Neuronal stem cell (in vitro differentiated cells): ENCODE results near the gene TFEB.
A peak's percentile ranks its signal among the peaks of the same experiment; 100 is the strongest.

ENCODE experiments used
- DNase-seq: peaks from one replicate; pipeline ENCODE4 v3.0.0-alpha.2; 2013; ENCODE audit warnings: low spot score
- H2AFZ ChIP-seq: one replicate; pipeline ENCODE4 v1.6.1; 2013; ENCODE audit warnings: mild to moderate bottlenecking, low read length, inconsistent platforms
- H2AK5ac ChIP-seq: 2 replicates; pipeline ENCODE4 v1.6.1; 2013; ENCODE audit warnings: low read depth, mild to moderate bottlenecking, inconsistent platforms, low read length, moderate library complexity, mixed read lengths
- H2BK120ac ChIP-seq: 2 replicates; pipeline ENCODE4 v1.6.1; 2013; ENCODE audit warnings: low read depth, mild to moderate bottlenecking, inconsistent platforms, low read length, moderate library complexity, mixed read lengths
- H2BK12ac ChIP-seq: one replicate; pipeline ENCODE4 v1.6.1; 2013; ENCODE audit warnings: low read length, inconsistent platforms
- H2BK15ac ChIP-seq: 2 replicates; pipeline ENCODE4 v1.6.1; 2013; ENCODE audit warnings: mild to moderate bottlenecking, low read length, inconsistent platforms, mixed read lengths
- H2BK5ac ChIP-seq: one replicate; pipeline ENCODE4 v1.6.1; 2013; ENCODE audit warnings: inconsistent platforms, mild to moderate bottlenecking, low read length, moderate library complexity
- H3K14ac ChIP-seq: one replicate; pipeline ENCODE4 v1.6.1; 2013; ENCODE audit warnings: low read length, inconsistent platforms
- H3K18ac ChIP-seq: 2 replicates; pipeline ENCODE4 v1.6.1; 2013; ENCODE audit warnings: low read length, inconsistent platforms
- H3K23ac ChIP-seq: 2 replicates; pipeline ENCODE4 v1.6.1; 2013; ENCODE audit warnings: low read depth, mild to moderate bottlenecking, mixed read lengths, low read length, inconsistent platforms; ENCODE audit not compliant: poor library complexity
- H3K27ac ChIP-seq: replicated peaks from 3 replicates; pipeline ENCODE4 v1.5.1; 2013; ENCODE audit warnings: low read length, inconsistent platforms
- H3K27me3 ChIP-seq, 3 experiments: 2 replicates each; pipeline ENCODE4 v1.6.1; 2013; ENCODE audit warnings: low read length in 3 of 3, mild to moderate bottlenecking in 2 of 3, inconsistent platforms in 1 of 3, low read depth in 1 of 3, mixed read lengths in 1 of 3, moderate library complexity in 1 of 3; ENCODE audit not compliant: control insufficient read depth in 3 of 3, insufficient read depth in 3 of 3
- H3K36me3 ChIP-seq, 2 donors: replicated peaks in 1 of 2; 2 replicates each; pipeline ENCODE4 v1.6.1; 2013; ENCODE audit warnings: low read length in 2 of 2; ENCODE audit not compliant: control insufficient read depth in 2 of 2, insufficient read depth in 2 of 2
- H3K4ac ChIP-seq: 2 replicates; pipeline ENCODE4 v1.6.1; 2013; ENCODE audit warnings: inconsistent platforms, mild to moderate bottlenecking, low read length, moderate library complexity
- H3K4me1 ChIP-seq, 2 donors: 1 replicate in 1 of 2; 2 replicates in 1 of 2; pipeline ENCODE4 v1.6.1; 2013; ENCODE audit warnings: low read length in 2 of 2, low read depth in 1 of 2; ENCODE audit not compliant: control insufficient read depth in 2 of 2, insufficient read depth in 1 of 2
- H3K4me2 ChIP-seq: one replicate; pipeline ENCODE4 v1.6.1; 2013; ENCODE audit warnings: mild to moderate bottlenecking, low read length, inconsistent platforms; ENCODE audit not compliant: insufficient read depth, poor library complexity, severe bottlenecking
- H3K4me3 ChIP-seq, 2 donors: 2 replicates each; pipeline ENCODE4 v1.5.1; 2013; ENCODE audit warnings: low read length in 2 of 2, mild to moderate bottlenecking in 2 of 2, inconsistent platforms in 1 of 2, moderate library complexity in 1 of 2
- H3K79me1 ChIP-seq: one replicate; pipeline ENCODE4 v1.6.1; 2013; ENCODE audit warnings: low read depth, mild to moderate bottlenecking, inconsistent platforms, low read length, moderate library complexity
- H3K9ac ChIP-seq: one replicate; pipeline ENCODE4 v1.6.1; 2013; ENCODE audit warnings: mild to moderate bottlenecking, low read depth, low read length, inconsistent platforms; ENCODE audit not compliant: poor library complexity
- H3K9me3 ChIP-seq, 2 donors: replicated peaks in 1 of 2; 2 replicates each; pipeline versions ENCODE3 to v1.6.1; 2013; ENCODE audit warnings: low read length in 2 of 2, mild to moderate bottlenecking in 2 of 2, inconsistent platforms in 1 of 2, low read depth in 1 of 2, mixed read lengths in 1 of 2, moderate library complexity in 1 of 2; ENCODE audit not compliant: control insufficient read depth in 2 of 2, insufficient read depth in 1 of 2
- H4K8ac ChIP-seq: one replicate; pipeline ENCODE4 v1.6.1; 2013; ENCODE audit warnings: low read depth, mild to moderate bottlenecking, inconsistent platforms, low read length, moderate library complexity
- H4K91ac ChIP-seq: one replicate; pipeline ENCODE4 v1.6.1; 2013; ENCODE audit warnings: low read length, low read depth, mild to moderate bottlenecking, inconsistent platforms; ENCODE audit not compliant: poor library complexity
- WGBS, 2 donors: extraction: QIAGEN DNeasy Blood & Tissue Kit; methylation state at CpG; one replicate each; pipeline ENCODE4 v1.1.7; 2013; ENCODE audit warnings: missing lambda C conversion rate in 2 of 2, mixed read lengths in 1 of 2; ENCODE audit not compliant: insufficient read length in 2 of 2, insufficient replicate concordance in 1 of 2; ENCODE audit errors: extremely low coverage in 2 of 2; 5-methylcytosine and 5-hydroxymethylcytosine counted together

The TFEB gene

DNA sequence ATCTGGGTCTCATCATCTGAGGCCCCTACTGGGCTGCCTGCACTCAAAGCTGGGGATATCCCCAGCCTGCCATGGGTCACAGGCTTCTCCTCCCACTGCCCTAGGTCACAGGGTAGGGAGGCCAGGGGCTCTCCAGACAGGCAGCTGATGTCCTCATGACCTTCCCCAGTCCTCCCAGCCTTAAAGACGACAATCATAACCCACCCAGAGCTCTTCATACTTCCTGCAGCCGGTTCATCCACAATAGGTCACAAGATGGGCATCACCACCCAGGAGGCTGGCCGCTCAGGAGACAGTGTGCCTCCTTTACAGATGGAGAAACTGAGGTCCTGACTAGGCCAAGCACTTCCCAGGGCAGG, 15.2 kb downstream of the TFEB start:
- H3K4me3 ChIP-seq: no peak overlapping the region
- H3K27ac ChIP-seq: no peak overlapping the region
- no peak overlapping the region for H4K8ac ChIP-seq
- H3K79me1 ChIP-seq: no peaks in the 10 kb centered on the region
- WGBS, 2 donors: no CpG with 5 or more reads among the region's 3 CpGs
- no peak for DNase-seq
- H2BK120ac ChIP-seq: no peak overlapping the region
- H3K9ac ChIP-seq: no peak overlapping the region
- H3K23ac ChIP-seq: no peak overlapping the region
- no peak overlapping the region for H2BK12ac ChIP-seq
- no peaks in the 10 kb centered on the region for H3K9me3 ChIP-seq
- peaks cover 0 to 5% (median 0%) of the 10 kb centered on the region in 3 experiments for H3K27me3 ChIP-seq
- H3K36me3 ChIP-seq: no peaks in the 10 kb centered on the region
- no peak overlapping the region for H3K4ac ChIP-seq
- H3K18ac ChIP-seq: no peak overlapping the region
- H3K4me2 ChIP-seq: no peak overlapping the region
- no peak overlapping the region for H2BK15ac ChIP-seq
- no peak overlapping the region for H3K14ac ChIP-seq
- H2BK5ac ChIP-seq: peak overlapping the region; percentile 59
- no peak overlapping the region for H2AFZ ChIP-seq
- H3K4me1 ChIP-seq: peaks cover 0 to 2% of the 10 kb centered on the region in 2 donors
- no peak overlapping the region for H2AK5ac ChIP-seq
- H4K91ac ChIP-seq: no peak overlapping the region

DNA sequence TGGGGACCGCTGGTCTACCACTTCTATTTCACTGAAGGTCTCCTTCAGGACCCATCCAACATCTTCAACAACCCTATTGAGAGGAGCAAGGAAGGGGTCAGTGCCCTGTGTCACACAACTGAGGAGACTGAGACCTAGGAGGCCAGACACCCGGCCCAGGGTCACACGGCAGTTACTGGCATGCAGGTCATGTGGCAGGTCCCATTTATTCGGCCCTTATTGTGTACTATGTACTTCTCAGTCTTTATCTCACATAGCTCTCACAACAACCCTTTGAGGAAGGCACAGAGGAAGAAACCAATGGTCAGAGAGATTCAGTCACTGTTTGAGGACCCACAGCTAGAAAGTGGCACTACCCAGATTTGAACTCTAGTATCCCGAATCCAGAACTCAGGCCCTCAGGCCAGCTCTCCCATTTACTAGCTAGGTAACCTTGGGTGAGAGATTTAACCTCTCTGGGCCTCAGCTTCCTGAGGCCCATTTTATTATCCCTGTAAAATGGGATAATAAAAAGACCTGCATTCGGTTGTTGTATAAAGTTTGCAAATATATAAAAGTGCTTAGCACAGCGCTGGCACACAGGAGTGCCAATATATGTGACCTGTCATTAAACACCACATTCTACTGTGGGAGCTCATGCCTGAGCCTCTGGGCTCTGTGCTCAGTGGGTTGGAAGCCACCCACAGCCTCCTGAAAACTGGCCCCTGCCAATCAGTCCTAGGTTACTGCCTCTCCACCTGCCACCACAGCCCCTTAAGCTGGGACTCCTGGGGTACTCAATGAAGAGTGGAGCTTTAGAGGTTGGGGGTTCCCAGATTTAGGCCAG, 15.8 kb downstream of the TFEB start:
- H2AK5ac ChIP-seq: no peak overlapping the region
- H3K4ac ChIP-seq: no peak overlapping the region
- no peak overlapping the region for H2AFZ ChIP-seq
- H3K14ac ChIP-seq: no peak overlapping the region
- H3K23ac ChIP-seq: peak overlapping the region; percentile 17
- no peaks in the 10 kb centered on the region for H3K36me3 ChIP-seq
- no peaks in the 10 kb centered on the region for H3K9me3 ChIP-seq
- no peak overlapping the region for H2BK12ac ChIP-seq
- H3K27ac ChIP-seq: no peak overlapping the region
- H3K4me1 ChIP-seq: peaks cover 0 to 2% of the 10 kb centered on the region in 2 donors
- H2BK5ac ChIP-seq: peak overlapping the region; percentile 59
- no peak overlapping the region for H3K4me3 ChIP-seq
- no peak overlapping the region for H4K8ac ChIP-seq
- H4K91ac ChIP-seq: no peak overlapping the region
- H3K18ac ChIP-seq: no peak overlapping the region
- H3K4me2 ChIP-seq: no peak overlapping the region
- no CpG with 5 or more reads among the region's 7 CpGs for WGBS, 2 donors
- H2BK120ac ChIP-seq: no peak overlapping the region
- H2BK15ac ChIP-seq: no peak overlapping the region
- H3K9ac ChIP-seq: no peak overlapping the region
- H3K27me3 ChIP-seq: peaks cover 0 to 4% (median 0%) of the 10 kb centered on the region in 3 experiments
- no peak for DNase-seq
- H3K79me1 ChIP-seq: no peaks in the 10 kb centered on the region

DNA sequence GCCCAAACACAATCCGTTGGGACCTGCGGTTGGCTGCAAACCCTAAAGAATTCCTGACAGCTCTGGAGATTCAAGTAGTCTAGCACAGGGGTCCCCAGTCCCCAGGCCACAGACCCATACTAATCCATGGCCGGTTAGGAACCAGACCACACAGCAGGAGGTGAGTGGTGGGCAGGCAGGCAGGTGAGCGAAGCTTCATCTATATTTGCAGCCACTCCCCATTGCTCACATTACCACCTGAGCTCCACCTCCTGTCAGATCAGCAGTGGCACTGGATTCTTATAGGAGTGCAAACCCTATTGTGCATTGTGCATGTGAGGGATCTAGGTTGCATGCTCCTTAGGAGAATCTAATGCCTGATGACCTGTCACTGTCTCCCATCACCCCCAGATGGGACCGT, 16.6 kb downstream of the TFEB start:
- Histone ChIP-seq H3K23ac (no peak overlapping the region), H3K14ac (no peak overlapping the region), H2AFZ (no peak overlapping the region), H3K4ac (no peak overlapping the region), H3K18ac (no peak overlapping the region), H3K27me3 (peaks cover 0 to 4% (median 0%) of the 10 kb centered on the region in 3 experiments), H3K27ac (no peak overlapping the region), H2BK12ac (no peak overlapping the region), H3K9ac (no peak overlapping the region), H2BK120ac (no peak overlapping the region), H3K9me3 (peaks cover 0 to 1% of the 10 kb centered on the region in 2 donors), H3K4me3 (no peak overlapping the region), H3K4me2 (no peak overlapping the region), H3K36me3 (no peaks in the 10 kb centered on the region), H4K91ac (no peak overlapping the region), H2BK15ac (no peak overlapping the region), H2BK5ac (no peak overlapping the region), H2AK5ac (no peak overlapping the region), H3K79me1 (no peaks in the 10 kb centered on the region), H3K4me1 (peaks cover 0 to 2% of the 10 kb centered on the region in 2 donors), H4K8ac (no peak overlapping the region)
- WGBS, 2 donors: no CpG with 5 or more reads among the region's 5 CpGs
- DNase-seq: no peak

DNA sequence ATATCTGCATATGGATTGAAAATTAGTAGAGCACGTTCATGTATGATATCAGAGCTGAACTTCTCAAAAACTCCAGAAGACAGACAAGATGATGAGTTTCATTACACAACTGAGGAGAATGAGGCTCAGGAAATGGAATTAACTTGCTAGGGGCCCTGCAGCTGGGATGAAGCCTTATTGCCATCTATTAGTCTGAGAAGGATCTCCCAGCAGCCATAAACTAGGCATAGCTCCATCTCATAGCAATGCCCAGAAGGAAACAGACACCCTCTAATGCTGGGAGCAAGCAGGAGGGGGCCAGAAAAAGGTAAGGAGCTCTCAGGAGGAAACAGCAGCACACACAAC, 18.0 kb downstream of the TFEB start:
- Histone ChIP-seq H3K9me3 (peaks cover 0 to 1% of the 10 kb centered on the region in 2 donors), H3K14ac (no peak overlapping the region), H3K4me3 (no peak overlapping the region), H2BK120ac (no peak overlapping the region), H2BK12ac (no peak overlapping the region), H2BK15ac (no peak overlapping the region), H4K91ac (no peak overlapping the region), H2AFZ (no peak overlapping the region), H2AK5ac (no peak overlapping the region), H3K4me2 (no peak overlapping the region), H3K18ac (no peak overlapping the region), H3K36me3 (no peaks in the 10 kb centered on the region), H3K4ac (no peak overlapping the region), H3K9ac (no peak overlapping the region), H3K4me1 (no peaks in the 10 kb centered on the region), H3K23ac (no peak overlapping the region), H2BK5ac (no peak overlapping the region), H3K27me3 (peaks cover 0 to 9% (median 0%) of the 10 kb centered on the region in 3 experiments), H3K27ac (no peak overlapping the region), H3K79me1 (no peaks in the 10 kb centered on the region), H4K8ac (no peak overlapping the region)
- WGBS, 2 donors: no CpG with 5 or more reads among the region's 1 CpG
- no peak for DNase-seq
